ENCODE measurements around the gene ADAM12. TPM values are rescaled to one million over a fixed set of nuclear protein-coding genes. Genes with fewer than 3 reads are reported as not detected.

ADAM12 gene
- polyA plus RNA-seq, 1 of the 3 experiments (the other 2 are of a cell fraction), result 25.0 TPM

GRCh38 chr10:125989791-125990190 is 398.5 kb downstream of the ADAM12 start:
- no peak overlapping the region for H3K4me3 ChIP-seq (ENCODE audit: low read depth in 2 of 2, low read length in 1 of 2)
- ChIA-PET CTCF (interaction anchor here (0.6 to 1.4 kb wide), 4 partner anchors 9 to 397 kb away, joined by 3 to 4 read pairs (median 4); no protein-coding TSS in a partner anchor), POLR2A (no interaction called here)
- no peak overlapping the region for H3K9ac ChIP-seq
- WGBS (ENCODE audit: low lambda C conversion rate), result 80% methylated on average over 5 of the region's 5 CpGs
- no peaks in the 10 kb centered on the region for H3K9me2 ChIP-seq
- no peaks in the 10 kb centered on the region for H3K36me3 ChIP-seq (replicated peaks in 1 of 2; ENCODE audit: control insufficient read depth in 1 of 2, insufficient read depth in 2 of 2, low read length in 1 of 2)
- H3K4me2 ChIP-seq, result no peak overlapping the region
- no peaks in the 10 kb centered on the region; a peak in 2 of 4 replicates for H3K4me1 ChIP-seq (ENCODE audit: control insufficient read depth in 1 of 2, insufficient read depth in 2 of 2, low read depth in 1 of 2, low read length in 1 of 2)
- H2AFZ ChIP-seq (ENCODE audit: low read depth), result no peak overlapping the region
- no peaks in the 10 kb centered on the region for H3K27me3 ChIP-seq (ENCODE audit: insufficient read depth)
- no peak overlapping the region for H3K27ac ChIP-seq (ENCODE audit: low read depth in 2 of 2, low read length in 1 of 2)
- H3K79me2 ChIP-seq (ENCODE audit: insufficient read depth), result no peaks in the 10 kb centered on the region
- TF ChIP-seq EP300 (IDR thresholded peaks at IDR 0.05; ENCODE audit: borderline replicate concordance in 1 of 2, low read depth in 1 of 2, low read length in 1 of 2) (no peak), SMC3 (IDR thresholded peaks at IDR 0.05; ENCODE audit: low read depth, low read length) (no peak), GATA2 (CRISPR knock-in tag; IDR thresholded peaks at IDR 0.05) (no peak), SIN3A (IDR thresholded peaks at IDR 0.05; ENCODE audit: borderline replicate concordance, low read depth, low read length) (no peak), USF2 (IDR thresholded peaks at IDR 0.05; ENCODE audit: borderline replicate concordance, low read depth, low read length) (no peak), MXI1 (IDR thresholded peaks at IDR 0.05; ENCODE audit: low read depth, low read length) (no peak), RCOR1 (IDR thresholded peaks at IDR 0.05; ENCODE audit: low read length) (no peak), TAF1 (IDR thresholded peaks at IDR 0.05; ENCODE audit: borderline replicate concordance, low read depth, low read length) (no peak), ZBTB33 (IDR thresholded peaks at IDR 0.05; ENCODE audit: borderline replicate concordance, low read depth) (no peak), CHD2 (IDR thresholded peaks at IDR 0.05; ENCODE audit: low read length, partially characterized antibody) (no peak), TEAD4 (IDR thresholded peaks at IDR 0.05; ENCODE audit: borderline replicate concordance, insufficient read depth) (no peak)
- H4K20me1 ChIP-seq (ENCODE audit: insufficient read depth), result no peaks in the 10 kb centered on the region
- no peaks in the 10 kb centered on the region for H3K9me3 ChIP-seq
- no peaks in the 10 kb centered on the region for H3F3A ChIP-seq (replicated peaks; ENCODE audit: insufficient read depth)
- no peak for DNase-seq

- H3K9me2 ChIP-seq, result no peaks in the 10 kb centered on the region
- H3K36me3 ChIP-seq (replicated peaks in 1 of 2; ENCODE audit: control insufficient read depth in 1 of 2, insufficient read depth in 2 of 2, low read length in 1 of 2), result no peaks in the 10 kb centered on the region
- POLR2A ChIA-PET, result interaction anchor here (0.7 kb wide), 1 partner anchor 192 kb away, joined by 3 read pairs; no protein-coding TSS in a partner anchor
- no peak overlapping the region for H3K27ac ChIP-seq (ENCODE audit: low read depth in 2 of 2, low read length in 1 of 2)
- H3K4me3 ChIP-seq (ENCODE audit: low read depth in 2 of 2, low read length in 1 of 2), result no peak overlapping the region
- no peaks in the 10 kb centered on the region for H3F3A ChIP-seq (replicated peaks; ENCODE audit: insufficient read depth)
- H3K27me3 ChIP-seq (ENCODE audit: insufficient read depth), result no peaks in the 10 kb centered on the region
- no peak for DNase-seq
- H3K4me1 ChIP-seq (ENCODE audit: control insufficient read depth in 1 of 2, insufficient read depth in 2 of 2, low read depth in 1 of 2, low read length in 1 of 2), result peaks cover 0 to 4% of the 10 kb centered on the region in 2 experiments; a peak in 3 of 4 replicates
- H2AFZ ChIP-seq (ENCODE audit: low read depth), result no peak overlapping the region
- no peaks in the 10 kb centered on the region for H3K79me2 ChIP-seq (ENCODE audit: insufficient read depth)
- no peak overlapping the region for H3K4me2 ChIP-seq
- no peaks in the 10 kb centered on the region for H3K9me3 ChIP-seq
- H3K9ac ChIP-seq, result no peak overlapping the region
- CTCF ChIA-PET, result interaction anchor here (1.7 to 3.9 kb wide), 2 partner anchors 401 to 518 kb away, joined by 7 to 36 read pairs; no protein-coding TSS in a partner anchor
- H4K20me1 ChIP-seq (ENCODE audit: insufficient read depth), result no peaks in the 10 kb centered on the region
- 90% methylated on average over 5 of the region's 5 CpGs for WGBS (ENCODE audit: low lambda C conversion rate)
- TF ChIP-seq REST (IDR thresholded peaks at IDR 0.05; ENCODE audit: low read depth, low read length), result no peak
- no peak for TF ChIP-seq CHD2 (IDR thresholded peaks at IDR 0.05; ENCODE audit: low read length, partially characterized antibody)
- TF ChIP-seq FOSL2 (IDR thresholded peaks at IDR 0.05; ENCODE audit: borderline replicate concordance, low read depth), result no peak
- no peak for TF ChIP-seq RXRA (IDR thresholded peaks at IDR 0.05; ENCODE audit: borderline replicate concordance, low read depth)
- no peak for TF ChIP-seq TCF12 (IDR thresholded peaks at IDR 0.05)
- no peak for TF ChIP-seq FOXJ3 (CRISPR knock-in tag; IDR thresholded peaks at IDR 0.05)
- no peak for TF ChIP-seq NFIC (IDR thresholded peaks at IDR 0.05; ENCODE audit: borderline replicate concordance)
- TF ChIP-seq MAX (IDR thresholded peaks at IDR 0.05; ENCODE audit: low read depth), result no peak
- TF ChIP-seq MEF2A (IDR thresholded peaks at IDR 0.05; ENCODE audit: borderline replicate concordance, low read depth), result no peak
- no peak for TF ChIP-seq SIN3A (IDR thresholded peaks at IDR 0.05; ENCODE audit: borderline replicate concordance, low read depth, low read length)
These were observed 402.6 kb downstream of the ADAM12 start for GRCh38 chr10:125985557-125986240.

All from SK-N-SH (cell line).